GM21576 (cell line): ENCODE results near the gene FRMD1.

Experiments
- ATAC-seq: cut with Tn5 transposase; IDR thresholded peaks from one replicate; pipeline ENCODE4 v1.9.1; 2021; ENCODE audit warnings: mild to moderate bottlenecking, moderate library complexity; ENCODE audit not compliant: unreplicated experiment

The FRMD1 gene

DNA sequence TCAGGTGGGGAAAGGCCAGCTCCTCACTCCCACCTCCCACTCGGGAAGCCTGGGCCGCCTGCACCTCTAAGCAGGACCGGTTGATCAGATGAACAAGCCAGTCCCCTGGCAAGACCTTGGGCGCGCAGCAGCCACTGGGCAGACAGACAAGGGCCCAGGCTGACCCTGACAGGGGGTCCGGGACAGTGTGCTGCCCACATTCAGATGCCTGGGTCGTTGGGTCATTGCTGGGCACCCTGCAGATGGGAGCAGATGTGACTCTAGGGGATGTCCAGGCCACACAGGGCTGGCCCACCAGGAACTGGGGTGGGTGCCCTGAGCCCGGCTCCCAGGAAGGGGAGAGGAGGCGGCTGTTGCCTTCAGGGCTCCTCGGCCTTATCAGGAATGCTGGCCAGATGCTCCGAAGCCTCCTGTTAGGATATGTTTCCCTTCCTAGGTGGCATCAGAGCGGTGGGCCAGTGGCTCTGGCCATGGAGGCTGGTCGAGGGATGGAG lies 17.3 kb upstream of the FRMD1 start:
- no peak for ATAC-seq

DNA sequence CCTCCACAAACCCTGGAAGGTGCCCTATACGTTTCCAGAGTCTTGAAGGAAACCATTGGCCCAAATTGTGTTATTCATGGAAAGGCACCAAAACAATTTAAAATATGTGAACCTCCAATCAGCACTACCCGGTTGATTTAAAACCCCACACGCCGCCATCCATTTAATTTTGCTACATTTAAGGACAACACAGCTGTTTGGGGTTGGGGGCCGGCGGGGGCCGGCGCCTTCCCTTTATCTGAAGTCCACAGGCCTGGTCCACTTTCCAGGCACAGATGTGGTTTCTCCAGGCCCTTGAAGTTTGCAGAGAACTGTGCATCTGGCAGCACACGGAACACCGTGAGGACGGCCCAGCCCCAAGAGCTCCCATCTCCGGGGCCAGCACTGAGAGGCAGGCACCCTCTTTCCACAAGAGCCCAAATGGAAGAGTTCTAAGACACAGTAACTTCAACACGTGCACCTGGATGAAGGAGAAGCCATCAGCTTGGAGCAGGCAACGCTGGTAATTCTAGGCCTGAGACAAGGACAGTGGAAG lies 16.8 kb upstream of the FRMD1 start:
- ATAC-seq: no peak

DNA sequence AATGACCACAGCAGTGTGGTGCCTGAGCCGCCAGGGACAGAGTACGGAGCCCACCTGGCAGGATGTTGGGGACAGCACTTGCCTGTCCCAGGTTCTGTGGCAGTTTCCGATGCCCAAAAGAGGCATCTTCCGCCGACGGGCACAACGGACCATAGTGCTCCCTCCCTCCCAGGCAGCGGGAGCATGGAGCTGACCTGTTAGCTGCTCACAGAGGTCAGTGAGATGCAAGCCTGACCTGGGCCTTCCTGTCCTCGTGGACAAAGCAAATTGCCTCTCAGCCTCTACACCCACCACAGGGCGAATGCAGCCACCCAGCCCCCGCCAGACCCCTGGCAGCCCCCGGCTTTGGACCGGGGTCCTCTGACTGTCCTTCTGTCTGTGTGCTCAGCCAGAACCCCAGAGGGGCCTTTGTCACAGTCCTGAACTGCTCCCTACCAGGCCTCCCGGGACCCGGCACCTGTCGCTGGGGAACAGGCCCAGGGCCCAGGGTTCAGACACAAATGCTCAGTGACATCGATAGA lies 16.2 kb upstream of the FRMD1 start:
- ATAC-seq: no peak

DNA sequence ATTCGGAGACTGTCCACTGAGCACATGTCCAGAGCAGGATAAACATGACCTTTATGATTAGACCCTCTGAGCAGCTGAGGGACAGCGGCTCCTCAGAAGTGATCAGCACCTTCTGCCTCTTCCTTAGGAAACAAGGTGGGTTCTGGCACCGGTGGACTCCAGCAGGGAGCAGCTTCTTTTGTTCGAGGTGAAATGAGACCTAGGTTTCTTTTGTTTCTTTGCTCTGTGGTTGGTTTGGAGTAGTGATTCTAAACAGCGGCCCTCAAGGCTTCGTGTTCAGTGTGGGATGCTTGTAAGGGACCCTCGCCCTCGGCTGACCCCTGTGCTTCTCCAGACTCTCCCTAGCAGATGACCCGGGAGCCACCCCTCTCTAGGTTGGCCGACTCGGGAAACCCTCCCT lies 14.6 kb upstream of the FRMD1 start:
- ATAC-seq: no peak

GRCh38 chr6:168093071-168093505 lies 14.1 kb upstream of the FRMD1 start:
- no peak for ATAC-seq

DNA sequence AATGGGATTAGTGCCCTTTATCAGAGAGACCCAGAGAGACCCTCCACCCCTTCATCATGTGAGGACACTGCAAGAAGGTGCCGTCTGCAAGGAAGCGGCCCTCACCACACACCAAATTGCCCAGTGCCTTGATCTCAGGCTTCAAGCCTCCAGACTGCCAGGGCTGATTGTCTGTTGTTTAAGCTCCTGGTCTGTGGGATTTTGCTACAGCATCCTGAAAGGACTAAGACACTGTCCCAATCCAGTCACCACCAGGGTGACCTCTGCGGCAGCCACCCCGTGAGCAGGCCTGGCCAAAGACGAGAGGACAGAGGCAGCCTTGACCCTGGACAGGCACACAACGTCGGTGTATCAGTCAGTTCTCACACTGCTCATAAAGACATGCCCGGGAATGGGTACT lies 13.5 kb upstream of the FRMD1 start:
- no peak for ATAC-seq

DNA sequence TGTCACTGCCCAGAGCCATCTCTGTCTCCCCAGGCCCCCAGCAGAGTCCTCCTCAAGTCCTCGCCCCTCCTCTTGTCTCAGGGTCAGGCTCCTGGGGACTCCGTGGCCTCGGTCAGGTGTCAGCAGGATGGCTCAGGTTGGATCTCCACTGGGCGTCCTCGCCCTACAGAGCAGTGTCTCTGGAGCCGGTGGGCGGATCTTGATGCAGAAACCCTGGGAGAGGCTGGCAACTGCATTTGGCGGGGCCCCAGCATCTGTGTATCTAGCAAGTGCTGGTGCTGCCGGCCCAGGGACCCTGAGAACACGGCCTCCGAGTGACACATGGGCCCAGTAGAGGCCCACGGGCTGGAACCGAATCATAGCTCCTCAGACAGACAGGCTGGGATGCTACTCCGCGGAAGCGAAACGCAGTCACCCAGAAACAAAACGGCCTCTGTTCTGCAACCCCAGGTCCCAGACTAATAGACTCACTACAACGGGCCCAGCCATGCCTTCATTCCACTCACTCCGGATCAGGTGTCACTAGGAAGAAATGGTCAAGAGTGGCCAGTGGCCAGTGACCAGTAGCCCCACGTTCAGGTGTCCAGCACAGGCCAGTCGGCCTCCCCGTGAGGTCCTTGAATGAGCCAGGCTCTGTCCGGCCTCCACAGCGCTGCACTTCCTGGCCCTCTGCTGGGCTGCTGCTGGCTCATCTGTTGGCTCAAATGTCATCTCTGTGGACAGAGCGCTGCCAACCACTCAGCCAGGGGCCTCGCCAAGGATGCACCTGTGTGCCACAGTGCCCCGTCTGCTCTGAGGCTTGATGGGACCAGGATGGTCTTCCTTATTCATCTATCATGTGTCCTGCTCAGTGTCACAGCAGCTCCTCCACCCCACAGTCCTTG lies 12.6 kb upstream of the FRMD1 start:
- no peak for ATAC-seq

DNA sequence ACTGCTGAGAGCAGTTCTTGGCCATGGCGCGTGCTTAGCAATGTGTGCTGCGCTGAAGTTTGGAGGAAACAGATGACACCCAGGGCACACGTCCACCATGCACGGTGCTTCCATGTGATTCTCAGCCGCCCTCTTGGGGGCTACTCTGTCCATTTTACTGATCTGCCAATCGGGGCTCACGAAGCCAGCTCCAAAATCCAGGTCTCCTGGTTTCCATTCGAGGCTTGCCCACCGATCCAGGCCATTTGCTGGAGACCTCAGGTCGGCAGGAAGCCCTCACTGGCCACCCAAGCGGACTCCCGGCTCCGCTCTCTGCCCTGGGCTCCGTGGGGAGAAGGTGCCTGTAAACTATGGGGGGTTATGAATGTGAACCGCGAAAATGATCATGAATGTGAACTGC lies 11.7 kb upstream of the FRMD1 start:
- ATAC-seq: no peak

DNA sequence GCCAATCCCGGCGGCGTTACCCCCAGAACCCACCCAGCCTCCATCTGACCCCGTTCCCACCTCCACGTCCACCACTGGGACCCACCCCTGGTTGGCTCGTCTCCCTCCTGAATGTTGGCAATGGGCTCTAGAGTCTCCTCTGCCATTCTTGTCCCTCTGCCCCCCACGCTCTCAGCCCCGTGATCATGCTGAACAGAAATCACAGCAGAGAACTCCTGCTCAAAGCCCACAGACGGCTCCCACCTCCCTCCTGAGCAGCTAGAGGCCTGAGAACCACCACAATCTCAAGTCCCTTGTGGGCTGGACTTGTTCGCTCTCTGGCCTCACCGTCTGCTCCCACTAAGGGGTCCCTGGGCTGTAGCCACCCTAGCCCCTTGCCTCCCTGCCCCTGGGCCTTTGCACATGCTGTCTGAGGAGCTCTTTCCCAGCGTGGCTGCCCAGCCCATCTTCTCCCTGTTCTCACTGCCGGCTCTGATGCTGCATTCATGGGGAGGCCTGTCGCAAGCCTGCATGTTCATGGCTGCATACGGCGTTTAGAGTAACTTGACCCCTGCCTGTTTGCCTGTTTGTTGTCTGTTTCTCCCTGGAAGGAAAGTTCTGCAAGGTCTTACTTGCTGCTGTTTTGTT lies 11.2 kb upstream of the FRMD1 start:
- ATAC-seq: no peak

DNA sequence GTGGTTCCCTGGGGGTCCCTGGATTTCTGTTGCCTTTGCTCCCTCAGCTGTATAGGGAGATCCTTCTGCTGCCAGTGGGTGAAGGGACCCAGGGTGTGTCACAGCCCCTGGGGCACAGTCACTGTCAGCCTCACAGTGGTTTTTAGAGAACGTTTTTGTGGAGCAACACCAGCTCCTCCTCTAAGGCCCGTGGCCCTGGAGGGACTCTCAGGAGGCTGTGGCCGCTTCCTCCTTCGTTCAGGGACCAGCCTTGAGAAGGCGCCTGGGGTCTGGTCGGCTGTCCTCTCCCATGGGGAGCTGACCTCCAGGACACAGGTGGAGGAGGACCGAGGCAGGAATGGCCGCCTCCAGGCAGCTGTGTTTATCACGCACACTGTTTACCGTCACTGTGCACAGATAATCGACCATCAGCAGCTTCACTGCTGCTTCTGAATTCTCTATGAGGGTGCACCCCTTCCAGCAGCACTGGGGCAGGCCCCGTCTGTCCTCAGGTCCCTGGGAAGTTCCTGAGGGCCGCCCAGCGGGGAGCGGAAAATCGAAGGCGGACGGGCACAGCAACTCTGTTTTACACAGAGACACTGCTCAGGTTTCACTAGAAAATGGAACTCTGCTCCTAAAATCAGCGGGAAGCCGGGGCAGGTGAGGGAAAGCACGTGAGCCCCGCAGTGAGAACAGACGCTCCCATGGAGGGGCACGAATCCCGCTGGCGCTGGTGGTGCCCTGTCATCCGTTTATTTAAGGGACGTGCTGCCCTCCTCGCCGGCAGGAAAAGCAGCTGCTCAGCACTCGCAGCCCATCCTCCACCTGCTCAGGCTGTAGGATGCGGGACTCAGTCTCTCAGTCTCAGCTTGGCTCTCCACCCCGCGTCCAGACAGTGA lies 10.4 kb upstream of the FRMD1 start:
- ATAC-seq: no peak

- no peak for ATAC-seq
Measured at GRCh38 chr6:168088161-168089053, 9.4 kb upstream of the FRMD1 start.

- no peak for ATAC-seq
Measured at GRCh38 chr6:168087436-168088160, 8.6 kb upstream of the FRMD1 start.

- ATAC-seq: no peak
Measured at GRCh38 chr6:168086616-168087015, 7.6 kb upstream of the FRMD1 start.

- no peak for ATAC-seq
Measured at GRCh38 chr6:168086066-168086465, 7.1 kb upstream of the FRMD1 start.

- no peak for ATAC-seq
Measured at GRCh38 chr6:168084465-168085160, 5.6 kb upstream of the FRMD1 start.

GRCh38 chr6:168083514-168083885 lies 4.5 kb upstream of the FRMD1 start:
- ATAC-seq: no peak

DNA sequence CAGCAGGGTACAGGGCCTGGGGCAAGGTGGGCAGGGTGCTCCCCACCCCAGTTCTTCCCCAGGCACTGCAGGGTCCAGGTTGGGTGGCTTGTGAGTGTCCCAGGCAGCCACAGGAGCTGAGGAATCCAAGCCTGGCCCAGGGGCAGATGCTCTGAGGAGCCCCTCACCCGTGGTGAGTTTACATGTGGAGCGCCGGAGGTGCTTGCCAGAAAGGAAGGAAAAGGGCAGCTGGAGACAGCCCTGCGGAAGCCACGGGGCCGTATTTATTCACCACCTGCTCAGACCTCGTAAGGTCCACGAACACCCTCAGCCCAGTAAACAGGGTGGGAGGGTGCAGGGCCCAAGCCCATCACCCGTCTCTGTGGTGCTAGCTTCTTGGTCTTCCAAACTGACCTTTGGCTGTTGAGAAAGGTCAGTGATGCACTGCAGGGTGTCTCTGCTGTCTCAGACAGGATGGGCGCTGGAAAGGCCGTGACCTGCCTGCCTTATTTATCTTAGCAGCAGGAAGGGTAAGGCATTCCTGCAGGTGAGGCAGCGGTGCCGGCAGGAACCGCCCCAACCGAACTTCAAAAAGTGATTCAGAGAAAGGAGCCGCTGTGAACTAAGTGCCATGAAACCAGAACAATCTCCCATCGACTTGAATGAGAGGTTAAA lies 4.0 kb upstream of the FRMD1 start:
- ATAC-seq: no peak
